ENCODE data around the gene EIF3I. TPM values are rescaled to one million over a fixed set of nuclear protein-coding genes. Genes with fewer than 3 reads are reported as not detected.
A peak's percentile ranks its signal among the peaks of the same experiment; 100 is the strongest.

The EIF3I gene
- total and polyA plus RNA-seq, 7 experiments from 2014 or later: 82.6 to 189 (median 122) TPM

GRCh38 chr1:32180186-32181060 lies 41.8 kb upstream of the EIF3I start:
- peaks cover 0 to 39% (median 10%) of the 10 kb centered on the region in 5 donors for H3K36me3 Mint-ChIP-seq
- H3K27ac ChIP-seq (ENCODE audit: low read depth, low read length): peak overlapping the region; percentile 89
- peak overlapping the region; percentile 86 to 94 (median 89) for H3K4me3 Mint-ChIP-seq

DNA sequence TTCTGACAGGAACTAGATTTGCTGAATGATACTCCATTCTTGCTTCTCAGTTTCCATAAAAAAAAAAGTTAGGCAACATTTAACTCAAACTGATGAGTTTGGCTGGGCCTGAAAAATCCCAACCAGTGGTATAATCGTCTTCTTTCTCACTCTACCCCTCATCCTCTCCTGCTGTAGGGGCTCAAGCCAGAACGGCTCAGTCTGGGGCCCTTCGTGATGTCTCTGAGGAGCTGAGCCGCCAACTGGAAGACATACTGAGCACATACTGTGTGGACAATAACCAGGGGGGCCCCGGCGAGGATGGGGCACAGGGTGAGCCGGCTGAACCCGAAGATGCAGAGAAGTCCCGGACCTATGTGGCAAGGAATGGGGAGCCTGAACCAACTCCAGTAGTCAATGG lies 41.1 kb upstream of the EIF3I start:
- Mint-ChIP-seq H3K4me1 (peaks cover 26 to 53% (median 47%) of the 10 kb centered on the region in 7 donors), H3K27me3 (no peaks in the 10 kb centered on the region), H3K4me3 (peak overlapping the region; percentile 86 to 94 (median 89)), H3K27ac (peak overlapping the region; percentile 41 to 92 (median 88)), H3K9me3 (no peaks in the 10 kb centered on the region), H3K36me3 (peaks cover 2 to 41% (median 12%) of the 10 kb centered on the region in 5 donors)
- Histone ChIP-seq H3K27ac (ENCODE audit: low read depth, low read length) (peak overlapping the region; percentile 89), H3K4me3 (ENCODE audit: low read length) (no peak overlapping the region), H3K9me3 (ENCODE audit: control insufficient read depth in 2 of 3, low read length in 3 of 3) (no peaks in the 10 kb centered on the region), H3K4me1 (ENCODE audit: control insufficient read depth in 2 of 2, insufficient read depth in 2 of 2, low read length in 2 of 2) (peaks cover 17 to 21% of the 10 kb centered on the region in 2 donors), H3K36me3 (ENCODE audit: control insufficient read depth in 2 of 3, insufficient read depth in 3 of 3, low read length in 3 of 3) (peaks cover 0 to 25% (median 5%) of the 10 kb centered on the region in 3 experiments), H3K27me3 (ENCODE audit: control insufficient read depth in 2 of 2, insufficient read depth in 2 of 2, low read length in 2 of 2) (no peaks in the 10 kb centered on the region)
- CTCF ChIA-PET: interaction anchor here (2.0 kb wide), 1 partner anchor 20 kb away, joined by 4 read pairs; the partner anchor contains the start of gene CCDC28B
- DNase-seq (no peak), ATAC-seq (no peak)
- POLR2A ChIA-PET: interaction anchor here (1.0 to 5.2 kb wide), 5 partner anchors 11 to 213 kb away, joined by 3 to 49 read pairs (median 4); partner anchors contain the start of genes BSDC1, CCDC28B and MARCKSL1
- intact Hi-C loops (cut with micrococcal nuclease): no loop called here

More at GRCh38 chr1:32180186-32181060, 41.8 kb upstream of the EIF3I start:
- Histone ChIP-seq H3K9me3 (ENCODE audit: control insufficient read depth in 2 of 3, low read length in 3 of 3) (no peaks in the 10 kb centered on the region), H3K36me3 (ENCODE audit: control insufficient read depth in 2 of 3, insufficient read depth in 3 of 3, low read length in 3 of 3) (peaks cover 0 to 23% (median 5%) of the 10 kb centered on the region in 3 experiments), H3K27me3 (ENCODE audit: control insufficient read depth in 2 of 2, insufficient read depth in 2 of 2, low read length in 2 of 2) (no peaks in the 10 kb centered on the region), H3K4me3 (ENCODE audit: low read length) (peak overlapping the region; percentile 89), H3K4me1 (ENCODE audit: control insufficient read depth in 2 of 2, insufficient read depth in 2 of 2, low read length in 2 of 2) (peaks cover 17 to 21% of the 10 kb centered on the region in 2 donors)
- Mint-ChIP-seq H3K9me3 (no peaks in the 10 kb centered on the region), H3K27me3 (no peaks in the 10 kb centered on the region), H3K4me1 (peaks cover 22 to 51% (median 43%) of the 10 kb centered on the region in 7 donors), H3K27ac (peak overlapping the region; percentile 84 to 92 (median 88))
- CTCF ChIA-PET: interaction anchor here (1.0 to 2.0 kb wide), 2 partner anchors 20 to 214 kb away, joined by 4 read pairs; partner anchors contain the start of genes BSDC1 and CCDC28B
- intact Hi-C loops (cut with micrococcal nuclease): loop anchor here (1.0 kb wide), 4 partner anchors 21 to 471 kb away; partner anchors contain the start of genes BSDC1 (in 1 of the 2), HDAC1 (in 1 of the 2) and RBBP4 (in 1 of the 2)
- no peak for ATAC-seq
- POLR2A ChIA-PET: interaction anchor here (0.6 to 5.2 kb wide), 12 partner anchors 12 to 637 kb away, joined by 3 to 49 read pairs (median 4); partner anchors contain the start of genes BSDC1, CCDC28B, LCK and MARCKSL1
- DNase-seq: peak in 3 of 9 donors; percentile 20 to 56 (median 26)

GRCh38 chr1:32181563-32181962 lies 40.6 kb upstream of the EIF3I start:
- Histone ChIP-seq H3K27ac (ENCODE audit: low read depth, low read length) (peak overlapping the region; percentile 89), H3K27me3 (ENCODE audit: control insufficient read depth in 2 of 2, insufficient read depth in 2 of 2, low read length in 2 of 2) (no peaks in the 10 kb centered on the region), H3K4me1 (ENCODE audit: control insufficient read depth in 2 of 2, insufficient read depth in 2 of 2, low read length in 2 of 2) (peaks cover 17 to 21% of the 10 kb centered on the region in 2 donors), H3K4me3 (ENCODE audit: low read length) (no peak overlapping the region), H3K36me3 (ENCODE audit: control insufficient read depth in 2 of 3, insufficient read depth in 3 of 3, low read length in 3 of 3) (peaks cover 0 to 30% (median 7%) of the 10 kb centered on the region in 3 experiments), H3K9me3 (ENCODE audit: control insufficient read depth in 2 of 3, low read length in 3 of 3) (no peaks in the 10 kb centered on the region)
- CTCF ChIA-PET: no interaction called here
- H3K4me1 Mint-ChIP-seq: peaks cover 31 to 58% (median 52%) of the 10 kb centered on the region in 7 donors
- H3K27ac Mint-ChIP-seq: peak overlapping the region in 6 of 9 donors; percentile 58 to 92 (median 87)
- H3K4me3 Mint-ChIP-seq: peak overlapping the region in 9 of 10 donors; percentile 43 to 92 (median 89)
- peaks cover 7 to 46% (median 17%) of the 10 kb centered on the region in 5 donors for H3K36me3 Mint-ChIP-seq
- ATAC-seq (no peak), DNase-seq (no peak)
- H3K9me3 Mint-ChIP-seq: no peaks in the 10 kb centered on the region
- intact Hi-C loops (cut with micrococcal nuclease): no loop called here
- no peaks in the 10 kb centered on the region for H3K27me3 Mint-ChIP-seq
- POLR2A ChIA-PET: interaction anchor here (0.7 to 5.2 kb wide), 3 partner anchors 10 to 154 kb away, joined by 3 to 49 read pairs (median 5); partner anchors contain the start of genes CCDC28B and MARCKSL1

- Histone ChIP-seq H3K4me1 (ENCODE audit: control insufficient read depth in 2 of 2, insufficient read depth in 2 of 2, low read length in 2 of 2) (peaks cover 17 to 21% of the 10 kb centered on the region in 2 donors), H3K27me3 (ENCODE audit: control insufficient read depth in 2 of 2, insufficient read depth in 2 of 2, low read length in 2 of 2) (no peaks in the 10 kb centered on the region), H3K4me3 (ENCODE audit: low read length) (no peak overlapping the region), H3K9me3 (ENCODE audit: control insufficient read depth in 2 of 3, low read length in 3 of 3) (no peaks in the 10 kb centered on the region), H3K27ac (ENCODE audit: low read depth, low read length) (no peak overlapping the region), H3K36me3 (ENCODE audit: control insufficient read depth in 2 of 3, insufficient read depth in 3 of 3, low read length in 3 of 3) (peaks cover 0 to 34% (median 9%) of the 10 kb centered on the region in 3 experiments)
- Mint-ChIP-seq H3K9me3 (no peaks in the 10 kb centered on the region), H3K4me3 (peak overlapping the region in 8 of 10 donors; percentile 23 to 92 (median 44)), H3K4me1 (peaks cover 33 to 60% (median 54%) of the 10 kb centered on the region in 7 donors), H3K36me3 (peaks cover 8 to 47% (median 19%) of the 10 kb centered on the region in 5 donors), H3K27me3 (no peaks in the 10 kb centered on the region), H3K27ac (peak overlapping the region in 3 of 9 donors; percentile 31 to 48 (median 43))
- DNase-seq: no peak
- ATAC-seq: no peak
- POLR2A ChIA-PET: interaction anchor here (0.7 to 5.2 kb wide), 4 partner anchors 10 to 154 kb away, joined by 3 to 49 read pairs (median 4); partner anchors contain the start of genes CCDC28B and MARCKSL1
- intact Hi-C loops (cut with micrococcal nuclease): no loop called here
- CTCF ChIA-PET: no interaction called here
Measured at GRCh38 chr1:32182060-32182459, 40.1 kb upstream of the EIF3I start.

DNA sequence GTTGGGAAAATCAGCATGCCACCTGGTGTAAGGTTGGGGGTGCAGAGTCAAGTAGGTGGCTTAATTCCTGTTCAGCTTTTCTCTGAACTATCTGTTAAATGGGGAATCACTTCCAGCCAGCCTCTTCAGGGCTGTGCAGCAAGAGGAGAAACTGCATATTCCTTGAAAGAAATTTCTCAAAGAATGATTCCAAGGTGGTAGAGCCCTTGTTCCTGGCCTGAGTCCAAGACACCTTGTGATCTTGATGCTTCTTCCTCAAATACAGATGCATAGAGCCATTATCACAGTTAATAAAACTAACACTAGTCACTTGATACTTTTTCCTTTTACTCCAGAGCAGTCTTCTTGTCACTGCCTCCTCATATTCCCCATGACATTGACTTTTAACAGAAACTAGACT lies 37.6 kb upstream of the EIF3I start:
- peaks cover 9 to 56% (median 28%) of the 10 kb centered on the region in 5 donors for H3K36me3 Mint-ChIP-seq
- Histone ChIP-seq H3K4me3 (ENCODE audit: low read length) (no peak overlapping the region), H3K4me1 (ENCODE audit: control insufficient read depth in 2 of 2, insufficient read depth in 2 of 2, low read length in 2 of 2) (peaks cover 11 to 14% of the 10 kb centered on the region in 2 donors), H3K27ac (ENCODE audit: low read depth, low read length) (no peak overlapping the region), H3K9me3 (ENCODE audit: control insufficient read depth in 2 of 3, low read length in 3 of 3) (no peaks in the 10 kb centered on the region), H3K36me3 (ENCODE audit: control insufficient read depth in 2 of 3, insufficient read depth in 3 of 3, low read length in 3 of 3) (peaks cover 15 to 59% (median 19%) of the 10 kb centered on the region in 3 experiments), H3K27me3 (ENCODE audit: control insufficient read depth in 2 of 2, insufficient read depth in 2 of 2, low read length in 2 of 2) (no peaks in the 10 kb centered on the region)
- ATAC-seq (no peak), DNase-seq (no peak)
- intact Hi-C loops (cut with micrococcal nuclease): no loop called here
- CTCF ChIA-PET: no interaction called here
- POLR2A ChIA-PET: interaction anchor here (1.1 kb wide), 1 partner anchor 21 kb away, joined by 3 read pairs; the partner anchor contains the start of gene IQCC
- no peaks in the 10 kb centered on the region for H3K27me3 Mint-ChIP-seq
- H3K9me3 Mint-ChIP-seq: no peaks in the 10 kb centered on the region
- H3K4me1 Mint-ChIP-seq: peaks cover 33 to 58% (median 51%) of the 10 kb centered on the region in 7 donors
- peak overlapping the region in 2 of 10 donors; percentile 53 to 61 for H3K4me3 Mint-ChIP-seq
- H3K27ac Mint-ChIP-seq: peak overlapping the region in 1 of 9 donors; percentile 2

- Histone ChIP-seq H3K27me3 (ENCODE audit: control insufficient read depth in 2 of 2, insufficient read depth in 2 of 2, low read length in 2 of 2) (no peaks in the 10 kb centered on the region), H3K36me3 (ENCODE audit: control insufficient read depth in 2 of 3, insufficient read depth in 3 of 3, low read length in 3 of 3) (peaks cover 19 to 72% (median 19%) of the 10 kb centered on the region in 3 experiments), H3K27ac (ENCODE audit: low read depth, low read length) (no peak overlapping the region), H3K9me3 (ENCODE audit: control insufficient read depth in 2 of 3, low read length in 3 of 3) (no peaks in the 10 kb centered on the region), H3K4me3 (ENCODE audit: low read length) (no peak overlapping the region), H3K4me1 (ENCODE audit: control insufficient read depth in 2 of 2, insufficient read depth in 2 of 2, low read length in 2 of 2) (peaks cover 7% of the 10 kb centered on the region in 2 donors)
- Mint-ChIP-seq H3K27ac (peak overlapping the region in 4 of 9 donors; percentile 2 to 77 (median 21)), H3K36me3 (peaks cover 13 to 52% (median 34%) of the 10 kb centered on the region in 5 donors), H3K9me3 (no peaks in the 10 kb centered on the region), H3K4me1 (peaks cover 24 to 52% (median 39%) of the 10 kb centered on the region in 7 donors), H3K4me3 (peak overlapping the region in 2 of 10 donors; percentile 8 to 62), H3K27me3 (no peaks in the 10 kb centered on the region)
- DNase-seq: no peak
- intact Hi-C loops (cut with micrococcal nuclease): no loop called here
- POLR2A ChIA-PET: no interaction called here
- ATAC-seq: no peak
- CTCF ChIA-PET: interaction anchor here (0.5 kb wide), 1 partner anchor 98 kb away, joined by 3 read pairs; no protein-coding TSS in a partner anchor
Measured at GRCh38 chr1:32186077-32186476, 36.1 kb upstream of the EIF3I start.

All from naive thymus-derived CD4-positive, alpha-beta T cell (primary cell).